Fibroblast of skin of scalp (primary cell): ENCODE measurements around the gene PHACTR4.
"Not testable (repeated sequence)": the region's sequence is repeated elsewhere in the genome, so short reads cannot be mapped to it uniquely, and the experiment has no call there.

ENCODE experiments used
- DNase-seq: peaks from one replicate; pipeline ENCODE4 v3.0.0-alpha.2; 2013

The PHACTR4 gene

DNA sequence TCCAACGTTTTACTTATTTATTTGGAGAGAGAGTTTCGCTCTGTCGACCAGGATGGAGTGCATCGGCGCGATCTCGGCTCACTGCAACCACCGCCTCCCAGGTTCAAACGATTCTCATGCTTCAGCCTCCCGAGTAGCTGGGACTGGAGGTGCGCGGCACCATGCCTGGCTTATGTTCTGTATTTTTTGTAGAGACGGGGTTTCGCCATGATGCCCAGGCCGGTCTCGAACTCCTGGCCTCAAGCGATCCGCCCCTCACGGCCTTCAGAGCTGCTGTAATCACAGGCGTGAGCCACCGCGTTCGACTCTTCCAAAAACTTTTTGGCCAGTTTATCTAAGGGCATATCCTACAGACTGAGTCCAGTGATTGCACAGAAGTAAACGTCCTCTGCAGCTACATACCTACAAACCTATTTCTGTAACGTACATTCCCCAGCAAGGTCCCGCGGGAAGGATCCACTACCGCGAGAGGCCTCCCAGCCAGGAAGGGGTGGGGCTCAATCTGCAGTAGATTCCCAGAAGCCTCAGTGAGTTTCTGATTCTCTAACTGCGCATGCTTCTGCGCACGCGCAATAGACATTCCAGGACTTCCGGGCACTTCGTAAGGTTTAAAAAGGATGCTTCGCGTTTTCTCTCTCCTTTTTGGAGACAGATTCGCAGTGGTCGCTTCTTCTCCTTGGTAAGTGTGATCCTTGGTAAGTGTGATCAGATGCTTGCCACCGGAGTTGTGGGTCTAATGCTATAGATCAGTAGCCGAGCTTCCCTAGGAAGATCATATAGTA is 136.1 kb downstream of the PHACTR4 start, which contains the start of gene RCC1:
Gene RCC1, plus strand, starts transcription at position 638 of the 782 bp plus-strand sequence. CDS start 23,824 bp downstream, outside the sequence.
- DNase-seq = peak; percentile 99

DNA sequence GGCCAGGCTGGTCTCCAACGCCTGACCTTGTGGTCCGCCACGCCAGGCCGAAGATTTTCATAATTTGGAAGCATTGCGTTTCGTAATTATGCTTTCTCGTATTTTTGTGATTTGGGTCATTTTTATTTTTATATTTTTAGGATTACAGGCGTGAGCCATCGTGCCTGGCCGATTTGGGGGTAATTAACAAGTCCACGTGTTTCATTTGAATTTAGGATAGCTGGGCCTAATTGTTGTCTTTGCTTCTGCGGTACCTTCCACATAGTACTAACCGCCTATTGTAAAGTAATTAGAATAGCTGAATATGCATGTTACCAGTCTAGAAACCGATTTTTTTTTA is 137.3 kb downstream of the PHACTR4 start:
- DNase-seq = no peak

DNA sequence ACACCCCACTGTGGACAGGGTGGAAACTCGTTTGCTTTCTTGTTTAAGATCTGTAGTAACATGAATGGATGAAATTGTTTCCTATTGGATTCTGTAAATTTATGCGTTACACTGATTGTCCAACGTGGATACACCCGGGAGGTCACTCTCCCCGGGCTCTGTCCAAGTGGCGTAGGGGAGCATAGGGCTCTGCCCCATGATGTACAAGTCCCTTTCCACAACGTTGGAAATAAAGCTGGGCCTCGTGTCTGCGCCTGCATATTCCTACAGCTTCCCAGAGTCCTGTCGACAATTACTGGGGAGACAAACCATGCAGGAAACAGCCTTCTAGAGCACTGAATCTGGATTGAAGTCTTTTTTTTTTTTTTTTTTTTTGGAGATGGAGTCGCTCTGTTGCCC is 137.7 kb downstream of the PHACTR4 start:
- DNase-seq = peak; percentile 23

DNA sequence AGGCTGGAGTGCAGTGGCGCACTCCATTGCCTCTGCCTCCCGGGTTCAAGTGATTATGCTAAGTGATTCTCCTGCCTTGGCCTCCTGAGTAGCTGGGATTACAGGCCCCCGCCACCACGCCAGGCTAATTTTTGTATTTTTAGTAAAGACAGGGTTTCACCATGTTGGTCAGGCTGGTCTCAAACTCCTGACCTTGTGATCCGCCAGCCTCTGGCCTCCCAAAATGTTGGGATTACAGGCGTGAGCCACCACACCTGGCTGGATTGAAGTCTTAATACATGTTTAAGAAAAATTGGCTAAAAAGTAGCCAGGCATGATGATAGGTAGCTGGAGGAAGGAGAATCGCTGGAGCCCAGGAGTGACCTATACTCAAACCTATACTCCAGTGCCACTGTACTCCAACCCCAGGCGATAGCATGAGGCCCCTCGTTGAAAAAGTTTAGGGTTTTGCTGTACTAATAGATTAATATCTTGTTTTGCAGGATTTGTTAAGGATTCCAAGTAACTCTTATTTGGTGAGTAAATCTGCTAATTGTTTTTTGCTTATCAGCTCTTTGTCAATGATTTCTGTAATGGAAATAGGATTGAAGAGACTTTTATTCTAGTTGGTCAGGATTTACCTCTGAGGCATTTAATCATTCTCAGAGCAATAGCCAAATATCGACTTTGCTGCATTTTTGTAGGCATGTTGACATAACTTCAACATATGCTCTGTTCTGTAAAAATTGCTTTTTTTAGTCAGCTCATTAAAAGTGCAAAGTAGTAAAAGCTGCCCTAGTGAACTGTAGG is 138.3 kb downstream of the PHACTR4 start:
- DNase-seq = no peak

DNA sequence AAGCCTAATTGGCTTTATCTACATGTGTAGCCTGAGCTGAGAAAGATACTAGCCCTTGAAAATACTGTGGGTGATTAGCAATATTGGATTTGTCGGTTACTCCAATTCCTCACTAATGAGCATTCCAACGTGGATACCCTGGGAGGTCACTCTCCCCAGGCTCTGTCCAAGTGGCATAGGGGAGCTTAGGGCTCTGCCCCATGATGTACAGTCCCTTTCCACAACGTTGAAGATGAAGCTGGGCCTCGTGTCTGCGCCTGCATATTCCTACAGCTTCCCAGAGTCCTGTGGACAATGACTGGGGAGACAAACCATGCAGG is 138.9 kb downstream of the PHACTR4 start:
- DNase-seq = peak; percentile 23

DNA sequence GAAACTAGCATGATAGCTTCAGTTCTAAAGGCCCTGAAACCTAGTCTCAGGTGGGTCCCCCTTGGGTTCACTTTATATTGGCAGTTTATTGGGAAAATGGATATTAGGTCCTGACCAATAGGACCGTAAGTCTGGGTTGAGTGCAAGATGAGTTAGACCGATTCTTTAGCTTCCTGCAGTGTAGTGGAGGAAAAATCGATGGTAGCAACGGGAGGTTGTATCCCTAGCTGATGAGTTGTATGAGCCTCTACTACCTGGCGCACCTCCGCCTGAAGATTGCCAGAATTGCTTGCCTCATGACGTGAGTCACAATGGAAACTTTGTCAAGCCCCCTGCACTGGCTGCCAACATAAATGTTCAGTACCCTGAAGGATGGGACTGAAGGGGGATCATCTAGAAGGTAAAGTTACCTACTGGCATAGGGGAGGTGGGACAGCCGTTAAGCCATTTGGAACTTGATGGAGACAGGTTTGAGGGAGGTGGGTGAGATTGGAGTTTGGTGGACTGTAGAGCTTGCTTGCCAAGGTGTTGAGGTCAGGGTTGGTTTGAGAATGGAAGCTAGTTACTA is 140.2 kb downstream of the PHACTR4 start:
- no peak for DNase-seq

DNA sequence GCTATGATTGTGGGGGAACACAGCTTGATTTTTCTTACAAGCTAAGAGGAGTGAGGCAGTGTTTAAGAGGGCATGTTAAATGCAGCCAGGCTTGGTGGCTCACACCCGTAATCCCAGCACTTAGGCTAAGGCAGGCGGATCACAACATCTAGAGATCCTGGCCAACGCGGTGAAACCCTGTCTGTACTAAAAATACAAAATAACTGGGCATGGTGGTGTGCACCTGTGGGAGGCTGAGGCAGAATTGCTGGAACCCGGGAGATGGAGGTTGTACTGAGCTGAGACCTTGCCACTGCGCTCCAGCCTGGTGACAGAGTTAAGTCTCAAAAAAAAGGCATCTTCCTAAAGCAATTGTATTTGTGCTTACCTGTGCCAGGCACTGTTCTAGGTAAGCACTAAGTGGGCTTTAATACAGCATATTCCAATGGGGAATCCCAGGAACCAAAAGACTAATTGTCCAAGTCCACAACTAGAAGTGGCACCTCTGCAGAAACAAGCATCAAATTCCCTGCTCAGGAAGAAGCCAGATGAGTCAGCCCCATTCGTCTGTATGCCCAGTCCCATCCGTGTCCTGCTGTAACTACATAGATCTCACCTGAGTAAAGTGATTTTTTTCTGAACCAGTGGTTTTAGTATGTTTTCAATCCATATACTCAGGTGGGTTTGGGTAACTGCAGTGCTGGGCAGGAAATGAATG is 140.9 kb downstream of the PHACTR4 start:
- peak; percentile 61 for DNase-seq

DNA sequence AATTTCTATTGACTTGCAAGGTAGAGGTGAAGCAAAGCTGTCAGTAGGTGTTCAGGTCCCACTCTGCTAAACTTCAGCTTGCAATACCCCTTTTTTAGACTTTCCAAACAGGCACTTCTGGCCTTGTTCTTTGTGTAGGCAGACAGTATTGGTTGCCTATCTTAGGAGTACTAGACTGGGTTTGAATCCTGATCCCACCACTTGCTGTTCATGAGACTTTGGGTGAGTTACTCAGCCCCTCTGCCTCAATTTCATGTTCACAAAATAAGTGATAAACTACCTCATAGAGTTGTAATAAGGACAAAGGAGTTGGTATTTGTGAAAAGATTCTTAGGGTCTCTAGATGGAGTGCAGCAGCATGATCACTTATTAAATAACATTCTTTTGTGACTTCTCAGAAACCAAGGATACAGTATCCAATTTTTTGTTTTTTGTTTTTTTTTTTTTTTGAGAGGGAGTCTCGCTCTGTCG is 141.5 kb downstream of the PHACTR4 start:
- DNase-seq = peak; percentile 61

DNA sequence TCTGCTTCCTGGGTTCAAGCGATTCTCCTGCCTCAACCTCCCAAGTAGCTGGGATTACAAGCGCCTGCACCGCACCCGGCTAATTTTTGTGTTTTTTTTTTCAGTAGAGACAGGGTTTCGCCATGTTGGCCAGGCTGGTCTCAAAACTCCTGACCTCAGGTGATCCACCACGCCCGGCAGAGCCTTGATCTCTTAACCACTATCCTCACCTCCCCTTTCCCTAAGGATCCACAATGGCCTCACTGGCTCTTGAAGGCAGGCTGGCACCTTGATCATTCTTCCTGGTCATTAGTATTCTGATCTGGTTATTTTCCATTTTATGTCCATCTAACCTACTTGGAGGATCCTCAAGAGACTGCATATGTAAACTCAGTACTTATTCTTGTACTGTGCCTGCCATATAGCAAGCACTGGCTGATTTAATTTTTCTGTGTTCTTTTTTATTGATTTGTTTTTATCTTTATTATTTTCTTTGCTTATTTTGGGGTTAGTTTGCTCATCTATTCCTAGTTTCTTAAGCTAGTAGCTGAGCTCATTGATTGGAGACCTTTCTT is 142.6 kb downstream of the PHACTR4 start:
- peak; percentile 33 for DNase-seq

DNA sequence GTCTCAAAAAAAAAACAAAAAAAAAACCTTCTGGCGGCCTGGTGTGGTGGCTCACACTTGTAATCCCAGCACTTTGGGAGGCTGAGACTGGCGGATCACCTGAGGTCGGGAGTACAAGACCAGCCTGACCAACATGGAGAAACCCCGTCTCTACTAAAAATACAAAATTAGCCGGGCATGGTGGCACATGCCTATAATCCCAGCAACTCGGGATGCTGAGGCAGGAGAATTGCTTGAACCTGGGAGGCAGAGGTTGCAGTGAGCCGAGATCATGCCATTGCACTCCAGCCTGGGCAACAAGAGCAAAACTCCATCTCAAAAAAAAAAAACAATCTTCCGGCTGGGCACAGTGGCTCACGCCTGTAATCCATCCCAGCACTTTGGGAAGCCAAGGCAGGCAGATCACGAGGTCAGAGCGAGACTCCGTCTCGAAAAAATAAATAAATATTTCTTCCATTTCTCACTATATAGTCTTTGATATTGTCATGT is 144.9 kb downstream of the PHACTR4 start:
- not testable (repeated sequence) for DNase-seq

DNA sequence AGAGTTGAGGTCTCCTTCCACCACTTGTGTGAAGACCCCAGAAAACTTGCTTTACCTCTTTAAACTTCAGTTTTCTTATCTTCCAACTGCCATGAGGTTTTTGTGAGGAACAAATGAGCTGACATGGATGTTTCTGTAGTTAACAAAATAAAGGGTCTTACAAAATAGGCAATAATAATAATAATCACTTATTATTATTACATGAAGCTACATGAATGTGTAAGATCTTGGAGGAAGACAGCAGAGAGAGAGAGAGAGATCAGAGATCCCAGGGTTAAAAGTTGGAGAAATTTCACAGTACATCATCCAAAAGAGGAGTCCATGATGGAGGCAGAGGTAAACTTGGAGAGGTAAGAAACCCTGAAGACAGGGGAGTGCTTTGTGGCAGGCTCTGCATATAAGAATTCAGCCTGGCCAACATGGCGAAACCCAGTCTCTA is 147.0 kb downstream of the PHACTR4 start:
- DNase-seq = no peak

DNA sequence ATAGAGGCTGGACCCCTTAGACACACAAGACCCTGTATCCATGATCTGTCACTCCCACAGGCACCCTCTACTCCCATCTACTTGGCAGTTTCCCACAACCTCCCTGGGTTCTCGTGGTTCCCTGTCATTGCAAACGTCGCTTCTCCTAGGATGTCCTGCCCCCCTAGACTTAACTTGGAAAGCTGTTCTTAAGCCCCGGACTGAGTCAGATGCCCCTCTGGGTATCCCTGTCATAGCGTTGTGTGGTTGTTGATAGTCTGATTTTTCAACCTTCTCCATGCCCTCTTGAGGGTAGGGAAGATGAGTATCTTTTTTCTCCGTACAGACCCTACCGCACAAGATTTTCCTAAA is 148.1 kb downstream of the PHACTR4 start:
- peak; percentile 40 for DNase-seq

DNA sequence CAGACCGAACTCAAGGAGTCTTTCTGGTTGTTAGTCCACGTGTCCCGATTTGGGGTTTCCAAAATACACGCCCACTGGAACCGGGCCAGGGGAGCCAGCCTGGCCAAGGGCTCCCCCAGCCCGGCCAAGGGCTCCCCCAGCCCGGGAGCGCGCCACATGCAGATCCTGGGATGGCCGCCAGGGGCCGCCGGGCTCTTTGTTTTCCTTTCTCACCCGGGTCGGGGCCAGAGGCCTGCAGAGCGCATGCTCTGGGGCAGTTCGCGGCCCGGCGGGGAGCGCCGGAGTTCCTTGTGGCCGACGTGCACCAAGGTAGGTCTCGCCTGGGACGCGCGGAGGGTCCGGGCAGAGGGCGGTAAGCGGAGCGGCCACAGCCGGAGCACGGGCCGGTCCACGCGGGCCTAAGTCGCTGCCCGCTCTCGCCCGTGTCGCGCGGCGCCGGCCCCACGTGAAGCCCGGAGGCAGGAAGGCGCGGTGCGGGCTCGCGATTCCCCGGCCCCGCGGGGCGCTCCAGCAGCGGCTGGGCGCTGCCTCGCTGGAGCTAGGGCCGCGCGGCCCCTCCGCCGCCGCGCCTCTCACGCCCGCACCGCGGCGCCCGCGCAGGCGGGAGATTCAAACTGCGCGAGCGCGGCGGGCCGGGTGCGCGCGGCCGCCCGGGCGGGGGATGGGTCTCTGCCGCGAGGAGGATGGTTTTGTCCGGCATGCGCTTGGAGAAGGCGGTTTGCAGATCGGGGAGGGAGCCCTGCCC is 148.6 kb downstream of the PHACTR4 start:
- DNase-seq = peak; percentile 90

DNA sequence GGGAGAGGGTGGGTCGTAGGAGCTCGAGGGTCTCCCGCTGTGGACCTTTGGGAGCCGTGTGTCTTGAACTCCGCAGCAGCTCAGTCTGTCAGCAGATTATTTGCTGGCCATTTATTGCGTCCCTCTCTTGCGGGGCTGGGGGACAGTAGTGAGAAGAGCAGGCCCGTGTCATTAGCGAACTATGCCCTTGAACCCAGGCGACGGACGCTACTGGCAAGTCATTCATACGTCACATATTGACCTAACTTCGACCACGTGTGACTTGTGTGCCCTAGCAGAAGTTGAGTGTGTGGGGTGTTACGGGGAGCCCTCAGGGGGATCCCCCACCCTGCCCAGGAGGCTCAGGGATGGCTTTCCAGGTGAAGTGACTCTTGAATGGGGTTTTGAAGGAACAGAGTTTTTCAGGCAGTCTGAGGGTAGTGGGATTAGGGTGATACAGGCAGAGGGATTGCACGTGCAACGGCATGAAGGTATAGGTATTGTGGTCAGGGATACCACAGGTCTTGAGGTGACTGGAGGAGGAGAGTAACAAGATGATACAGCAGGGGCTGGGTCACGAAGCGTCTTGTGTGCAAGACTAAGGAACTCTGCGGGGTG is 149.3 kb downstream of the PHACTR4 start:
- DNase-seq = no peak

DNA sequence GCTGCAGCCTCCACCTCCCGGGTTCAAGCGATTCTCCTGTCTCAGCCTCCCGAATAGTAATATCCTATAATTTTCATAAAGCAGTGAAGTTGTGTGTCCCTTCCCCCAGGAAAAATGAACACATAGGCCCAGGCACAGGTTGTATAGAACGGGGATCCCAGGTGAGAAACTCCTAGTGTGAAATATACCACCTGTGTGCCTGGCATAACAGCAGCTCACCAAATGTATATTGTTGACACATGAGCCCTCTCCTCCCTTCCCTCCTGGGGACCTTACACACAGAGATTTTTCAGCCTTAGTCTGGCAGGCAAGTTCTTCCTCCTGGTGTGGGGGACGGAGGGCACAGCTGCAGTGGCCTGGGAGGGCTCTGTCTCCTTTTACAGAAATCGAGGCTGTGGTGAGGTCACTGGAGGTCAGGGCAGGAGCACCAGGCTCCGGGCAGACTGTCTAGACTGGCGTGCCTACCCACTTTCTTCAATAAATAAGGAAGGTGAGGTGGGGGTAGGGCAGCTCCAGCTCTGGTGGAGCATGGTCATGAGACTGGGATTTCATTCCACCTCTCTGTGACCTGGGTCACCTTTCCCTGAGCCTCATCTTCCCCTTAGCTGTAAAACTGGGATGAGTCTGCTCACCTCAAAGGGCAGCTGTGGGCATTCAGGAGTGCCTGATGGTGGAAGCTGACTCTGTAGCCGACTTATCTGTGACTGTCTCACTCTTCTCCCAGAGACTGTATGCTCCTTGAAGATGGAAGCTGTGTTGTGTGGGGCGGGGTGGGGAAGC is 150.6 kb downstream of the PHACTR4 start:
- no peak for DNase-seq

DNA sequence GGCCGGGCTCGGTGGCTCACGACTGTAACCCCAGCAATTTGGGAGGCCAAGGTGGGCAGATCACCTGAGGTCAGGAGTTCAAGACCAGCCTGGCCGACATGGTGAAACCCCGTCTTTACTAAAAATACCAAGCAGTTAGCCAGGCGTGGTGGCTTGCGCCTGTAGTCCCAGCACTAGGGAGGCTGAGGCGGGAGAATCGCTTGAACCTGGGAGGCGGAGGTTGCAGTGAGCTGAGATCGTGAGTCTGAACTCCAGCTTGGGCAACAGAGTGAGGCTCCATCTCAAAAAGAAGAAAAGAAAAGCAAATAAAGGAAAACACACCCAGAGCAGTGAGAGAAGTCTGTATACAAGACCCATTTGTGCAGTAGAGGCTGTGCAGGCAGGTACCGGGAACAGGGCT is 151.3 kb downstream of the PHACTR4 start:
- not testable (repeated sequence) for DNase-seq

DNA sequence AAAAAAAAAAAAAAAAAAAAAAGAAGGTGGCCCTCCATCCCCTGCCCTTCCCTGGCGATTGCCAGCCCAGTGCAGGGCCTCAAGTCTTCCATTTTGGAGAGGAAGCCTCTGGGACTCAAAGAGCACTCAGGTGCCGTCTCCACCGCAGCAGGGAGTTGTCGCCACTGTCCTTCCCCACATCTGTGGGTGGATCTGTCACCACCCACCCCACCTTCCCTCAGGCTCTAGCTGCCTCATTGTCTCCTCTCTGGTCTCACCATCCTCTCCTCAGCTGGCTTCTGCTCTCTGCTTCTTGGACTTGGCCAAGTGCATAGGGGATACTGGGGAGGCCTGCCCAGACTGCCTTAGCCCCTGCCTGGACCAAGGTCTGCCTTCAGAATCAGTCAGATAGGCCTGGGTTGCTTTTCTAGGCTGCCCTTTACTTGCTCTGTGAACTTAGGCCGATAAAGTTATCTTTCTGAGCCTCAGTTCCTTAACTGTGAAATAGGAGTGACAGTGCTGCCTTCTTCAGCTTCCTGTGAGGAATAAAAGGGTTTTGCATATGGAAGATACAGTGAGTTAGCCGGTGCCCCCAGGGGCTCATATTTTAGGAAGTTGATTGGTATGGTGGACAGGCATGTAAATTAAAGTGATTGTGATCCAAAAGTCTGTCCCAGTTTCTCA is 152.1 kb downstream of the PHACTR4 start:
- no peak for DNase-seq

DNA sequence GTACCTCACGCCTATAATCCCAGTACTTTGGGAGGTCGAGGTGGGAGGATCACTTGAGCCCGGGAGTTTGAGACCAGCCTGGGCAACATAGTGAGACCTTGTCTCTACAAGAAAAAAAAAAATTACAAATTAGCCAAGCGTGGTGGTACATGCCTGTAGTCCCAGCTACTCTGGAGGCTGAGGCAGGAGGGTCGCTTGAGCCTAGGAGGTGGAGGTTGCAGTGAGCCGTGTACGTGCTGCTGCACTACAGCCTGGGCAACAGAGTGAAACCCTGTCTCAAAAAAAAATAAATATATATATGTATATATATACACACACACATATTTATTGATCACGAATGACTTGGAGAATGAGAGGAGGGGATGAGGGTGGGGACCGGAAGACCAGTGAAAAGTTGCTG is 153.0 kb downstream of the PHACTR4 start:
- DNase-seq = not testable (repeated sequence)

DNA sequence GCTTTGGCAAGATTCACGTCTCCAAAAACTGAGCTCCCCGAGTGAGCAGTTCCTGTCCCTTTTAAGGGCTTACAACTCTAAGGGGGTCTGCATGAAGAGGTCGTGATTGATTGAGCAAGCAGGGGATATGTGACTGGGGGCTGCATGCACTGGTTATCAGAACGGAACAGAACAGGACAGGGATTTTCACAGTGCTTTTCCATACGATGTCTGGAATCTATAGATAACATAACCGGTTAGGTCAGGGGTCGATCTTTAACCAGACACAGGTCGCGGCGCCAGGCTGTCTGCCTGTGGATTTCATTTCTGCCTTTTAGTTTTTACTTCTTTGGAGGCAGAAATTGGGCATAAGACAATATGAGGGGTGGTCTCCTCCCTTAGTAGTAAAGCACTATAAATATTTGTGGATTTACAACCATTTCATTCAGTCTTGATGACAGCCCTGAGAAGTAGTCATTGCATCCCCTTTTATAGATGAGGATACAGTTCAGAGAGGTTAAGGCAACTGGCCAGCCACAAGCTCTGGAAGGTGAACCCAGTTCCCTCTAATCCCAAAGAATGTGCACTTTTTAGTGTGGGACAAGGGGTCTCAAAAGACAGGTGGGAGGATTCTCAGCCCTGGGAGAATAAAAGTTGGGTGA is 155.6 kb downstream of the PHACTR4 start:
- DNase-seq = not testable (repeated sequence)
